Measurements from ENCODE around the gene SFI1. TPM values are rescaled to one million over a fixed set of nuclear protein-coding genes. Genes with fewer than 3 reads are reported as not detected.

The SFI1 gene
- total RNA-seq, 2 donors from 2014 or later: 27.8 to 46.8 TPM

DNA sequence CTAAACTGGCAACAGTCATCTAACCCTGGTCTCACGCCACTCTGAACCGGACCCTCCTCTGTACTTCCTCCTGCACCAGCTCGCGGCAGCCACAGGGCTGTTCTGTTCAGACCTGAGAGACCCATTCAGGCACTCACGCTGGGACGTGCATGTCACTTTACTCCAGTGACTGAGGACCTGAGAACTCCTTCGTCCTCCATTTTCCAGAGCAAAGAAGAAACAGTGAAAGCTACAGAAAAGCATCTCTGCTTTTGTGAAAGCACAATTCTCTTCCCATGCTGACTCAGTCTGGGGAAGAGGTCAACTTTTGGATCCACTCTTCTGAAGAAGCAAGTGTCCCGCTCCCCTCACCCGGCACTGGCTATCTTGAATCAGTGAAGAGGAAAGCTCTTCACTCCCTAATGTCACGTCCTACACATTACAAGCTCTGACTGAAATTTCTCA is 141.1 kb downstream of the SFI1 start:
- peak in 1 of 3 donors; percentile 29 for TF ChIP-seq POLR2A (IDR thresholded peaks at IDR 0.05)
- TF ChIP-seq, protein P1, sequence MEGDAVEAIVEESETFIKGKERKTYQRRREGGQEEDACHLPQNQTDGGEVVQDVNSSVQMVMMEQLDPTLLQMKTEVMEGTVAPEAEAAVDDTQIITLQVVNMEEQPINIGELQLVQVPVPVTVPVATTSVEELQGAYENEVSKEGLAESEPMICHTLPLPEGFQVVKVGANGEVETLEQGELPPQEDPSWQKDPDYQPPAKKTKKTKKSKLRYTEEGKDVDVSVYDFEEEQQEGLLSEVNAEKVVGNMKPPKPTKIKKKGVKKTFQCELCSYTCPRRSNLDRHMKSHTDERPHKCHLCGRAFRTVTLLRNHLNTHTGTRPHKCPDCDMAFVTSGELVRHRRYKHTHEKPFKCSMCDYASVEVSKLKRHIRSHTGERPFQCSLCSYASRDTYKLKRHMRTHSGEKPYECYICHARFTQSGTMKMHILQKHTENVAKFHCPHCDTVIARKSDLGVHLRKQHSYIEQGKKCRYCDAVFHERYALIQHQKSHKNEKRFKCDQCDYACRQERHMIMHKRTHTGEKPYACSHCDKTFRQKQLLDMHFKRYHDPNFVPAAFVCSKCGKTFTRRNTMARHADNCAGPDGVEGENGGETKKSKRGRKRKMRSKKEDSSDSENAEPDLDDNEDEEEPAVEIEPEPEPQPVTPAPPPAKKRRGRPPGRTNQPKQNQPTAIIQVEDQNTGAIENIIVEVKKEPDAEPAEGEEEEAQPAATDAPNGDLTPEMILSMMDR (IDR thresholded peaks at IDR 0.05): no peak
- H3K27ac ChIP-seq: peak overlapping the region in 2 of 4 donors; percentile 59 to 67
- no peaks in the 10 kb centered on the region for H3K9me3 ChIP-seq
- intact Hi-C loops (cut with DNase I): no loop called here
- DNase-seq (peak in 1 of 4 donors; percentile 52), ATAC-seq (no peak)
- peaks cover 21% of the 10 kb centered on the region for H3K4me1 ChIP-seq
- H3K36me3 ChIP-seq (replicated peaks in 1 of 2; ENCODE audit: insufficient read depth in 1 of 2, low read depth in 2 of 2): no peaks in the 10 kb centered on the region
- no peak overlapping the region for H3K4me3 ChIP-seq
- H3K27me3 ChIP-seq: no peaks in the 10 kb centered on the region
- WGBS, 2 donors: 66 to 90% methylated on average over 10 of the region's 10 CpGs

DNA sequence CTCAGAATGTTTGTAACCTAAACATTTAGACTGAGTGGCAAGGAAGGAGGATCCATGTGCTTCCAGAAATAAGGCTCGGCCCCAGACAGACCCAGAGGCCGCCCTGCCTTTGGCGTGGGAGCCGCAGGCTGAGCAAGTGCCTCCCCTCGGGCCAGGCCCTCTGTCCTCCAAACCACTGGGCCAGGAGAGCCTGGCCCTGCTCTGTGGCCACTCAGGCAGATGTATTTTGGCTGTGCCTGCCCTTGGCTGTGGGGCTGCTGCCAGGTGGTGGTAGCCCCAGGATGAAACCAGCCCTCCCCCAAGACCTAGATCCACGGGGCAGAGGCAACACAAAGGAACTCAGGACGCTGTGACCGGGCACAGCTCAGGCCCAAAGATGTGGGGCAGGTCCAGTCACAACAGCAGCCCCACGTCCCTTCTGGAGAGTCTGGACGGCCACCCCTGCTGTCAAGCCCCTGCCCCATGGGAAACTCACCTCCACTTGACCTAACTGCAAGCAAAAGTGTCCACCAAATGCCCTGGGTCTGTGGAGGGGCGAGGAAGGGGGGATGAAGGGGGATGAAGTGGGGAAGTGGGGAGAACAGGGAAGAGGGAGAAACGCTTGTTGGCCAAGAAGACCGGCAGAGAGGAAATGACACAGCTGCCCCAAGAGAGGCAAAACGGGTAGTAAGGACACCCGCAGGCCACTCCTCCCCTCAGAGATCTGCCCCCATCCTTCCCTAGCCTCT is 141.7 kb downstream of the SFI1 start:
- Histone ChIP-seq H3K4me3 (no peak overlapping the region), H3K9me3 (no peaks in the 10 kb centered on the region), H3K27me3 (no peaks in the 10 kb centered on the region), H3K4me1 (peaks cover 21% of the 10 kb centered on the region), H3K36me3 (replicated peaks in 1 of 2; ENCODE audit: insufficient read depth in 1 of 2, low read depth in 2 of 2) (no peaks in the 10 kb centered on the region), H3K27ac (peak overlapping the region in 2 of 4 donors; percentile 59 to 67)
- DNase-seq (peak in 1 of 4 donors; percentile 62), ATAC-seq (no peak)
- intact Hi-C loops (cut with DNase I): no loop called here
- whole genome bisulfite sequencing, 2 donors: 63 to 77% methylated on average over 5 to 15 of the region's 15 CpGs
- TF ChIP-seq, protein P1 (IDR thresholded peaks at IDR 0.05): no peak
- TF ChIP-seq POLR2A (IDR thresholded peaks at IDR 0.05): peak in 2 of 3 donors; percentile 6 to 43

DNA sequence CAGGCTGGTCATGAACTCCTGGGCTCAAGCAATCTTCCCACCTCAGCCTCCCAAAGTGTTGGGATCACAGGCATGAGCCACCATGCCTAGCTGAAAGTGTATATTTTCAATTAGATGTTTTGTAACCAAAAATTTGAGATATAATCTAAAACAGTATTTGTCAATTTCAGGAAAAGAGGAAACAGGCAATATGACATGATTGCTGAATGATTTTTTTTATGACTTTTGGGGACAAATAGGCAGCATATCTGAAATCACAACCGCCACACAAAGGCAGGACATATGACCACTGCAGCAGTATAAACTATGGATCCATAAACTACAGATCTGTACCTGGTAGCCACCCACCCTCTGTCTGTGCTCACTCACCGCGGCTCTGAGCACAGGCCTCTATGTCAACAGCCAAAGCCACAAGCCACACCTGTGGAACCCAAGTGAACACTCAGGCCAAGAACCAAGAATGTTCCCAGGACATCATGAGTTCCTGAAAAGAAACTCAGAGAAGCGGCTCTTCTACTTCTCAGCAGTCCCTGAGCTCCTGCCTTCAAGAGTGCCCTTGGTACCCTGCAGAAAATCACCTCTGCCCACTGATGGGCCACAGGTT is 143.2 kb downstream of the SFI1 start:
- peaks cover 14% of the 10 kb centered on the region for H3K4me1 ChIP-seq
- no peak overlapping the region for H3K4me3 ChIP-seq
- intact Hi-C loops (cut with DNase I): no loop called here
- DNase-seq (no peak), ATAC-seq (no peak)
- H3K27ac ChIP-seq: peak overlapping the region in 1 of 4 donors; percentile 67
- TF ChIP-seq, protein P1 (IDR thresholded peaks at IDR 0.05): no peak
- no peak for TF ChIP-seq POLR2A (IDR thresholded peaks at IDR 0.05)
- H3K27me3 ChIP-seq: no peaks in the 10 kb centered on the region
- 65 to 72% methylated on average over 3 to 4 of the region's 4 CpGs for WGBS, 2 donors
- no peaks in the 10 kb centered on the region for H3K36me3 ChIP-seq (replicated peaks in 1 of 2; ENCODE audit: insufficient read depth in 1 of 2, low read depth in 2 of 2)
- no peaks in the 10 kb centered on the region for H3K9me3 ChIP-seq

DNA sequence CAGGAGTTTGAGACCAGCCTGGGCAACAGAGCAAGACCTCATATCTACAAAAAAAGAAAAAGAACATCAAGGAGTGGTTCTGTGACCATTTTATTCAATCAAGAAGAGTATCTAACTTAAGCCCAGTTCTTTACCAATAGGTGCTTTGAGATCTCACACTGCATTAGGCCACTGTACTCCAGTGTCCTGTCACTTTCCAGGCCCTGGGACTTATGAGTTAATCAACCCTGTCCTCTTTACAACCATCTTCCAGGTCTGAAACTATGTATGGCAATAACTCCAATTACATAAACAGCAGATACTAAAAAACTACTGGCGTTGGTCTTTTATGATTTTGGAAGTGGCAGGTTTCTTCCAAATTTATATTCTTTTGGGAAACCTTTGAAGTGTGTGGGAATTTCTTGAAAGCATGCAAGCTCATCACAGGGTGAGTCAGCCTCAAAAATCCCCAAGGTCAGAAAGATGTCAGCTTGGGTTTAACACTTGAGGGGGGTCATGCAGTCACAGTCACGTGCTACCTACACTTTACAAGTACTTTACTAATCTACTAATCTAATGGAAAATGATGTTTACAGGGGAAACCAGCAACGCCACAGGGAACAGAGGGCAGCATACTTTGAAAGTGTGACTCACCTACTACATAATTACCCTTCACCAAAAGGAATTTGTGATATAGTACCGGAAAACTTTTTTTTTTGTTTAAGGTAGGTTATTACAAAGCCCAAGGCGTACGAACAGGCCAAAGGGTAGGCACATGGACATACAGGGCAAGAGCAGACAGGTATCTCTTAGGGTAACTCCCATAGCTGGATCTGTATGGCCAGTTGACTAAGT is 150.1 kb downstream of the SFI1 start:
- peak; percentile 50 for ATAC-seq
- H3K4me3 ChIP-seq: no peak overlapping the region
- no peak for DNase-seq
- peaks cover 0 to 2% of the 10 kb centered on the region in 2 donors for H3K36me3 ChIP-seq (replicated peaks in 1 of 2; ENCODE audit: insufficient read depth in 1 of 2, low read depth in 2 of 2)
- peak overlapping the region in 2 of 4 donors; percentile 41 to 53 for H3K27ac ChIP-seq
- 66 to 68% methylated on average over 6 of the region's 6 CpGs for WGBS, 2 donors
- intact Hi-C loops (cut with DNase I): no loop called here
- peaks cover 9% of the 10 kb centered on the region for H3K4me1 ChIP-seq
- TF ChIP-seq, protein P1 (IDR thresholded peaks at IDR 0.05): no peak
- no peak for TF ChIP-seq POLR2A (IDR thresholded peaks at IDR 0.05)
- no peaks in the 10 kb centered on the region for H3K27me3 ChIP-seq
- H3K9me3 ChIP-seq: no peaks in the 10 kb centered on the region
